Smooth muscle cell (in vitro differentiated cells): ENCODE results near the gene PCIF1. TPM values are rescaled to one million over a fixed set of nuclear protein-coding genes. Genes with fewer than 3 reads are reported as not detected.

ENCODE experiments used
- DNase-seq: peaks from one replicate; lab custom pipeline; 2025; ENCODE audit not compliant: unreplicated experiment; lab: John Stamatoyannopoulos, UW
- H2AFZ ChIP-seq: fragments of 200-600 bp; sonication (generic); 2 replicates; pipeline ENCODE4 v1.6.0; 2016; ENCODE audit warnings: antibody characterized with exemption, low read depth, mild to moderate bottlenecking
- H3F3A ChIP-seq: fragments of 200-600 bp; sonication (generic); 2 replicates; pipeline ENCODE4 v1.6.0; 2017; ENCODE audit warnings: antibody characterized with exemption, low read depth
- H3K27ac ChIP-seq: fragments of 200-600 bp; sonication (generic); 2 replicates; pipeline ENCODE4 v1.5.1; 2016; ENCODE audit warnings: low read depth, mild to moderate bottlenecking
- H3K27me3 ChIP-seq: fragments of 200-600 bp; sonication (generic); 2 replicates; pipeline ENCODE4 v1.6.1; 2016; ENCODE audit warnings: low read depth, mild to moderate bottlenecking
- H3K36me3 ChIP-seq: fragments of 200-600 bp; sonication (generic); 2 replicates; pipeline ENCODE4 v1.5.1; 2016; ENCODE audit warnings: low read depth
- H3K4me1 ChIP-seq: fragments of 200-600 bp; sonication (generic); 2 replicates; pipeline ENCODE4 v1.5.1; 2016; ENCODE audit warnings: low read depth
- H3K4me2 ChIP-seq: fragments of 200-600 bp; sonication (generic); 2 replicates; pipeline ENCODE4 v1.6.0; 2016; ENCODE audit warnings: mild to moderate bottlenecking
- H3K4me3 ChIP-seq: fragments of 200-600 bp; sonication (generic); 2 replicates; pipeline ENCODE4 v1.5.1; 2016; ENCODE audit warnings: mild to moderate bottlenecking
- H3K79me2 ChIP-seq: fragments of 200-600 bp; sonication (generic); 2 replicates; pipeline ENCODE4 v1.6.0; 2016; ENCODE audit warnings: low read depth, mild to moderate bottlenecking
- H3K9ac ChIP-seq: fragments of 200-600 bp; sonication (generic); 2 replicates; pipeline ENCODE4 v1.6.0; 2016; ENCODE audit warnings: low read depth
- H3K9me3 ChIP-seq: fragments of 200-600 bp; sonication (generic); replicated peaks from 2 replicates; pipeline ENCODE4 v1.5.1; 2016; ENCODE audit warnings: low read depth
- H4K20me1 ChIP-seq: fragments of 200-600 bp; sonication (generic); 2 replicates; pipeline ENCODE4 v1.6.0; 2016; ENCODE audit warnings: low read depth
- WGBS: methylation state at CpG from one replicate; pipeline ENCODE4 v1.1.7; 2016; ENCODE audit warnings: low lambda C conversion rate; 5-methylcytosine and 5-hydroxymethylcytosine counted together
- polyA plus RNA-seq: library from polyadenylated mRNA; unstranded; fragments of >200 nt; fragmentation: Nextera tagmentation; extraction: Ambion mirVana; gene quantifications from 2 replicates; pipeline ENCODE4 v1.2.1, GENCODE V29; 2016
- total RNA-seq: library from RNA; depleted of rRNA; stranded (reverse); fragments of >200 nt; gene quantifications from 2 replicates; pipeline ENCODE4 v1.2.3, GENCODE V29; 2014
- TF ChIP-seq, protein P1 (sequence below): fragments of 200-600 bp; sonication (generic); IDR thresholded peaks from 2 replicates; pipeline ENCODE4 v1.5.1; 2017; ENCODE audit warnings: borderline replicate concordance, mild to moderate bottlenecking, antibody characterized with exemption; ENCODE audit not compliant: insufficient read depth, poor library complexity, severe bottlenecking

The PCIF1 gene
- total and polyA plus RNA-seq, 2 experiments from 2014 or later: 13.5 to 38.9 TPM

DNA sequence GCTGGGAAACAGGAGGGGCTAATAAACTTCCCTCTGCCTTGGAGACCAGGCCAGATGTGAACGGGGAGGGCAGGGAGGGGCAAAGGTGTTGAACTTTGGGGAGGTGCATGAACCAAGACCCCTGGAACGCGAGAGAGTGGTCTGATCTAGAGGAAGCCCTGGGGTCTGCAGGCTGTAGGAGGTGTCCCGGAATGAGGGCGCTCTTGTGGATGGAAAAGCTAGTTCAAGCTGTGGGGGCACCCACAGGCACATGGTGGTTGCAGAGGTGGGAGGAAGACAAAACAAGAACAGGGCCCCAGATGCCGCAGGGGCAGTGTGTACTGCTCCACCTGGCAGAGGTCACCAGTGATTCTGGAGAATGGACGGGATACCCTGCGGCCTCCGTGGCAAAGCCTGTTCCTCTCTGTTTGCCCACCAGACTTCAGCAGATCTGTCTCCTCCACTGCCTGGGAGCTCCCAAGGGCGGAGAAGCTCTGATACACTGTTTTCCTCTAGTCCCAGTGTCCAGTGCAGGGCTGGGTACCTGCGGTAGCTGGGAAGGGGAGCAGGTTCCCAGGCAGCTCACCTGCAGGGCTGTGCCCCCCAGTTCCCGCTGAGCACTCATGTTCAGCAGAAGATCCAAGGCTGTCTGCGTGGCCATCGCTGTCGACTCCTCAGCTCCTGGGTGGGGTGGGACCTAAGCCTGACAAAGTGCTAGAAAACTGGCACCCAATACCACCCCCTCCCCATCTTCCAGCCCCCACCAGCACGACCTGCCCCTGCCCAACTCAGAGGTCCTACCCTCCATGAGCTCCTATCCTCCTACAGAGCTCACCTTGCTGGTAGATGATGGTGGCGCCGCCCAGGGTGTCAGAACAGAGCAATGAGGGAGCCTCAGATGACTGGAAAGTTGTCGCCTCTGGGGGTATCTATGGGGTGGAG lies 22.8 kb downstream of the PCIF1 start:
- H3K4me2 ChIP-seq: no peak overlapping the region
- no peak overlapping the region for H3K4me3 ChIP-seq
- no peak overlapping the region for H3K9ac ChIP-seq
- no peaks in the 10 kb centered on the region for H3K27me3 ChIP-seq
- no peak overlapping the region for H3K27ac ChIP-seq
- TF ChIP-seq, protein P1, sequence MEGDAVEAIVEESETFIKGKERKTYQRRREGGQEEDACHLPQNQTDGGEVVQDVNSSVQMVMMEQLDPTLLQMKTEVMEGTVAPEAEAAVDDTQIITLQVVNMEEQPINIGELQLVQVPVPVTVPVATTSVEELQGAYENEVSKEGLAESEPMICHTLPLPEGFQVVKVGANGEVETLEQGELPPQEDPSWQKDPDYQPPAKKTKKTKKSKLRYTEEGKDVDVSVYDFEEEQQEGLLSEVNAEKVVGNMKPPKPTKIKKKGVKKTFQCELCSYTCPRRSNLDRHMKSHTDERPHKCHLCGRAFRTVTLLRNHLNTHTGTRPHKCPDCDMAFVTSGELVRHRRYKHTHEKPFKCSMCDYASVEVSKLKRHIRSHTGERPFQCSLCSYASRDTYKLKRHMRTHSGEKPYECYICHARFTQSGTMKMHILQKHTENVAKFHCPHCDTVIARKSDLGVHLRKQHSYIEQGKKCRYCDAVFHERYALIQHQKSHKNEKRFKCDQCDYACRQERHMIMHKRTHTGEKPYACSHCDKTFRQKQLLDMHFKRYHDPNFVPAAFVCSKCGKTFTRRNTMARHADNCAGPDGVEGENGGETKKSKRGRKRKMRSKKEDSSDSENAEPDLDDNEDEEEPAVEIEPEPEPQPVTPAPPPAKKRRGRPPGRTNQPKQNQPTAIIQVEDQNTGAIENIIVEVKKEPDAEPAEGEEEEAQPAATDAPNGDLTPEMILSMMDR: no peak
- H3K79me2 ChIP-seq: no peaks in the 10 kb centered on the region
- H3F3A ChIP-seq: no peaks in the 10 kb centered on the region
- no peaks in the 10 kb centered on the region for H3K4me1 ChIP-seq
- H3K36me3 ChIP-seq: peaks cover 15% of the 10 kb centered on the region
- no peak overlapping the region for H2AFZ ChIP-seq
- no peaks in the 10 kb centered on the region for H4K20me1 ChIP-seq
- 95% methylated on average over 19 of the region's 19 CpGs for WGBS
- no peaks in the 10 kb centered on the region for H3K9me3 ChIP-seq
- DNase-seq: no peak

DNA sequence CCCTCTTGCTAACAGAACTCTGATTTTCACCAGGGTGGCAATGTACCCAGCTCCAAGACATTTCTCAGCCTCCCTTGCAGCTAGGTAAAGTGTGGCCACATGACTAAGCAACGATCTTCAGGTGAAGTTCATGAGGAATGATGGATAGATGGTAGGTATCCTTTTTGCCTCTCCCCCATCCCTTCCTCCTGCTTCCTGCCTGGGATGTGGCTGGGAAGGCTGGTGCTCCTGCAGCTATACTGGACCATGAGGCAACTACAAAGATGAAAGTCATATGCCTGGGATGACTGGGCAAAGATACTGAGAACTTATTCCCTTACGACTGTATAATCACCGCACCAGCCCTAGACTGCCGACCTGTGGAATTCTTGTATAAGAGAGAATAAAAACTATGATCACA lies 24.1 kb downstream of the PCIF1 start:
- TF ChIP-seq, protein P1: no peak
- Histone ChIP-seq H3K9me3 (no peaks in the 10 kb centered on the region), H3F3A (no peaks in the 10 kb centered on the region), H4K20me1 (no peaks in the 10 kb centered on the region), H3K9ac (no peak overlapping the region), H3K27ac (no peak overlapping the region), H3K79me2 (no peaks in the 10 kb centered on the region), H3K4me3 (no peak overlapping the region), H3K4me1 (no peaks in the 10 kb centered on the region), H3K4me2 (no peak overlapping the region), H2AFZ (no peak overlapping the region), H3K27me3 (no peaks in the 10 kb centered on the region), H3K36me3 (peaks cover 15% of the 10 kb centered on the region)
- DNase-seq: no peak
- WGBS: 97% methylated on average over 4 of the region's 4 CpGs

- 92% methylated on average over 16 of the region's 16 CpGs for WGBS
- H3K4me1 ChIP-seq: no peaks in the 10 kb centered on the region
- H3K27me3 ChIP-seq: no peaks in the 10 kb centered on the region
- no peak overlapping the region for H3K4me2 ChIP-seq
- no peak overlapping the region for H3K9ac ChIP-seq
- no peak overlapping the region for H3K4me3 ChIP-seq
- peaks cover 18% of the 10 kb centered on the region for H3K36me3 ChIP-seq
- H3F3A ChIP-seq: no peaks in the 10 kb centered on the region
- TF ChIP-seq, protein P1: no peak
- H3K79me2 ChIP-seq: no peaks in the 10 kb centered on the region
- H3K9me3 ChIP-seq: no peaks in the 10 kb centered on the region
- no peaks in the 10 kb centered on the region for H4K20me1 ChIP-seq
- no peak overlapping the region for H3K27ac ChIP-seq
- no peak overlapping the region for H2AFZ ChIP-seq
- no peak for DNase-seq
Observed at GRCh38 chr20:45959126-45959525, 24.6 kb downstream of the PCIF1 start.
